ENCODE measurements around the gene ITGAX. TPM values are rescaled to one million over a fixed set of nuclear protein-coding genes. Genes with fewer than 3 reads are reported as not detected.

The ITGAX gene
- total RNA-seq, 2 experiments from 2014 or later, result not detected

DNA sequence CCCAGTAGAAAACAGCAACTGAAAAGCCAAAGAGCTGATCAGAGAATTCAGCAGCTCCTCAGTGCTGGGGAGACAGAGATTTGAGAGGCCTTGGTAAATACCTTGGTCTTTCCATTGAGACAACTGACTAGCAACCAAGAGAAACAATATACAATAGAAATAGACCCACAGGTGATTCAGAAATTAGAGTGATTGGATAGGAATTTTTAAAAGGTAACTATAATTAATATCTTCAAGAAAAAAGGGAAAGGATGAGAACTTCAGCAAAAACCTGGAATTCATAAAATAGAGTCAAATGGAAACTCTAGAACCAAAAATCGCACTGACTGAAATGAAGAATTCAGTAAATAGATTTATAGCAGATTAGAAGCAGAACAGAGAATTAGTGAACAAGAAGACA lies 32.5 kb upstream of the ITGAX start:
- no peak overlapping the region for H3K4me2 ChIP-seq (ENCODE audit: low read length)
- H3K27ac ChIP-seq (ENCODE audit: low read depth, low read length, poor library complexity, severe bottlenecking), result no peak overlapping the region
- H3K79me2 ChIP-seq (ENCODE audit: insufficient read depth, low read depth, low read length), result no peaks in the 10 kb centered on the region
- H3K4me1 ChIP-seq (ENCODE audit: insufficient read depth, low read length, poor library complexity, severe bottlenecking), result no peaks in the 10 kb centered on the region
- no peaks in the 10 kb centered on the region for H3K36me3 ChIP-seq (ENCODE audit: insufficient read depth, low read length)
- ChIA-PET CTCF (ENCODE audit: unreplicated experiment) (no interaction called here), POLR2A (no interaction called here)
- intact Hi-C loops (cut with micrococcal nuclease; ENCODE audit: unreplicated experiment), result no loop called here
- peaks cover 6% of the 10 kb centered on the region; the same call in 1 of the 2 replicates for H3K9me3 ChIP-seq (ENCODE audit: low read length)
- no peak for DNase-seq (ENCODE audit: low spot score)
- BruUV-seq (replicated peaks), result no TSS peak
- TF ChIP-seq EZH2phosphoT487 (IDR thresholded peaks at IDR 0.05; ENCODE audit: borderline replicate concordance, low read depth, low read length) (no peak), CTCF (conservative IDR thresholded peaks at IDR 0.05; ENCODE audit: low read length) (no peak)
- H2AFZ ChIP-seq (ENCODE audit: low read length), result no peak overlapping the region
- no peaks in the 10 kb centered on the region for H4K20me1 ChIP-seq (ENCODE audit: insufficient read depth, low read length)
- H3K4me3 ChIP-seq (ENCODE audit: low read depth, low read length, poor library complexity, severe bottlenecking), result no peak overlapping the region
- H3K9me2 ChIP-seq (ENCODE audit: insufficient read depth, low read length), result no peaks in the 10 kb centered on the region

GRCh38 chr16:31323959-31324629 lies 30.9 kb upstream of the ITGAX start:
- H3K36me3 ChIP-seq (ENCODE audit: insufficient read depth, low read length), result no peaks in the 10 kb centered on the region
- H3K4me2 ChIP-seq (ENCODE audit: low read length), result no peak overlapping the region
- TF ChIP-seq EZH2phosphoT487 (IDR thresholded peaks at IDR 0.05; ENCODE audit: borderline replicate concordance, low read depth, low read length), result no peak
- no peak for TF ChIP-seq CTCF (conservative IDR thresholded peaks at IDR 0.05; ENCODE audit: low read length)
- H4K20me1 ChIP-seq (ENCODE audit: insufficient read depth, low read length), result no peaks in the 10 kb centered on the region
- ChIA-PET POLR2A (no interaction called here), CTCF (ENCODE audit: unreplicated experiment) (no interaction called here)
- H3K79me2 ChIP-seq (ENCODE audit: insufficient read depth, low read depth, low read length), result no peaks in the 10 kb centered on the region
- no TSS peak for BruUV-seq (replicated peaks)
- intact Hi-C loops (cut with micrococcal nuclease; ENCODE audit: unreplicated experiment), result no loop called here
- H3K9me3 ChIP-seq (ENCODE audit: low read length), result no peaks in the 10 kb centered on the region; the same call in 1 of the 2 replicates
- H2AFZ ChIP-seq (ENCODE audit: low read length), result no peak overlapping the region
- no peaks in the 10 kb centered on the region for H3K9me2 ChIP-seq (ENCODE audit: insufficient read depth, low read length)
- no peak overlapping the region for H3K27ac ChIP-seq (ENCODE audit: low read depth, low read length, poor library complexity, severe bottlenecking)
- no peak overlapping the region for H3K4me3 ChIP-seq (ENCODE audit: low read depth, low read length, poor library complexity, severe bottlenecking)
- DNase-seq (ENCODE audit: low spot score), result no peak
- H3K4me1 ChIP-seq (ENCODE audit: insufficient read depth, low read length, poor library complexity, severe bottlenecking), result no peaks in the 10 kb centered on the region

GRCh38 chr16:31325171-31325570 lies 29.8 kb upstream of the ITGAX start:
- H4K20me1 ChIP-seq (ENCODE audit: insufficient read depth, low read length), result no peaks in the 10 kb centered on the region
- intact Hi-C loops (cut with micrococcal nuclease; ENCODE audit: unreplicated experiment), result no loop called here

More at GRCh38 chr16:31325171-31325570, 29.8 kb upstream of the ITGAX start:
- DNase-seq (ENCODE audit: low spot score), result no peak
- CTCF ChIA-PET (ENCODE audit: unreplicated experiment), result no interaction called here
- no peak overlapping the region for H2AFZ ChIP-seq (ENCODE audit: low read length)
- H3K4me2 ChIP-seq (ENCODE audit: low read length), result no peak overlapping the region
- H3K9me2 ChIP-seq (ENCODE audit: insufficient read depth, low read length), result no peaks in the 10 kb centered on the region
- no TSS peak for BruUV-seq (replicated peaks)
- no peak overlapping the region for H3K27ac ChIP-seq (ENCODE audit: low read depth, low read length, poor library complexity, severe bottlenecking)
- POLR2A ChIA-PET, result no interaction called here
- H3K79me2 ChIP-seq (ENCODE audit: insufficient read depth, low read depth, low read length), result no peaks in the 10 kb centered on the region
- no peaks in the 10 kb centered on the region for H3K36me3 ChIP-seq (ENCODE audit: insufficient read depth, low read length)
- H3K4me3 ChIP-seq (ENCODE audit: low read depth, low read length, poor library complexity, severe bottlenecking), result no peak overlapping the region
- H3K4me1 ChIP-seq (ENCODE audit: insufficient read depth, low read length, poor library complexity, severe bottlenecking), result no peaks in the 10 kb centered on the region
- no peaks in the 10 kb centered on the region; the same call in 1 of the 2 replicates for H3K9me3 ChIP-seq (ENCODE audit: low read length)
- TF ChIP-seq EZH2phosphoT487 (IDR thresholded peaks at IDR 0.05; ENCODE audit: borderline replicate concordance, low read depth, low read length), result no peak
- TF ChIP-seq CTCF (conservative IDR thresholded peaks at IDR 0.05; ENCODE audit: low read length), result no peak
